Central memory CD8-positive, alpha-beta T cell (primary cell): ENCODE results near the gene ZC3H7B.

ENCODE experiments used
- ATAC-seq: fragments of 150-1000 bp; cut with Tn5 transposase; replicated peaks from 2 replicates; pipeline ENCODE4 v1.10.0; 2022; ENCODE audit warnings: mild to moderate bottlenecking, moderate FRiP score, moderate number of reproducible peaks; ENCODE audit not compliant: poor library complexity, severe bottlenecking; ENCODE audit errors: extremely low read depth
- DNase-seq, 2 donors: peaks; one replicate each; pipeline ENCODE4 v3.0.0; 2021; ENCODE audit warnings: low spot score in 2 of 2
- H3K27ac Mint-ChIP-seq: one replicate; pipeline ENCODE4 v1.8.0; 2022; ENCODE audit warnings: low read depth, mild to moderate bottlenecking, moderate library complexity, mixed read lengths
- H3K27me3 Mint-ChIP-seq: one replicate; pipeline ENCODE4 v1.8.0; 2022; ENCODE audit warnings: mixed read lengths
- H3K36me3 Mint-ChIP-seq: one replicate; pipeline ENCODE4 v1.8.0; 2022; ENCODE audit warnings: mild to moderate bottlenecking, moderate library complexity, mixed read lengths; ENCODE audit not compliant: insufficient read depth
- H3K4me1 Mint-ChIP-seq: one replicate; pipeline ENCODE4 v1.8.0; 2022; ENCODE audit warnings: mixed read lengths
- H3K4me3 Mint-ChIP-seq: one replicate; pipeline ENCODE4 v1.8.0; 2022; ENCODE audit warnings: mild to moderate bottlenecking, moderate library complexity, mixed read lengths
- H3K9me3 Mint-ChIP-seq: one replicate; pipeline ENCODE4 v1.8.0; 2022; ENCODE audit warnings: mixed read lengths

ZC3H7B gene

GRCh38 chr22:41354979-41355378, 53.7 kb downstream of the ZC3H7B start:
- H3K27me3 Mint-ChIP-seq, result no peaks in the 10 kb centered on the region
- DNase-seq (no peak), ATAC-seq (no peak)
- H3K9me3 Mint-ChIP-seq, result no peaks in the 10 kb centered on the region
- H3K36me3 Mint-ChIP-seq, result peaks cover 35% of the 10 kb centered on the region
- no peak overlapping the region for H3K4me3 Mint-ChIP-seq
- H3K4me1 Mint-ChIP-seq, result peaks cover 3% of the 10 kb centered on the region
- H3K27ac Mint-ChIP-seq, result no peak overlapping the region

GRCh38 chr22:41355895-41356294, 54.6 kb downstream of the ZC3H7B start:
- H3K4me3 Mint-ChIP-seq, result no peak overlapping the region
- ATAC-seq (no peak), DNase-seq (no peak)
- H3K36me3 Mint-ChIP-seq, result peaks cover 34% of the 10 kb centered on the region
- no peak overlapping the region for H3K27ac Mint-ChIP-seq
- H3K9me3 Mint-ChIP-seq, result no peaks in the 10 kb centered on the region
- no peaks in the 10 kb centered on the region for H3K27me3 Mint-ChIP-seq
- no peaks in the 10 kb centered on the region for H3K4me1 Mint-ChIP-seq

- Mint-ChIP-seq H3K27me3 (no peaks in the 10 kb centered on the region), H3K36me3 (peaks cover 28% of the 10 kb centered on the region), H3K27ac (no peak overlapping the region), H3K4me1 (no peaks in the 10 kb centered on the region), H3K4me3 (no peak overlapping the region), H3K9me3 (no peaks in the 10 kb centered on the region)
- ATAC-seq (no peak), DNase-seq (no peak)
Observed at GRCh38 chr22:41356430-41357028, 55.2 kb downstream of the ZC3H7B start.

- Mint-ChIP-seq H3K9me3 (no peaks in the 10 kb centered on the region), H3K36me3 (peaks cover 25% of the 10 kb centered on the region), H3K4me1 (no peaks in the 10 kb centered on the region), H3K27me3 (no peaks in the 10 kb centered on the region), H3K27ac (no peak overlapping the region), H3K4me3 (no peak overlapping the region)
- no peak for DNase-seq
- ATAC-seq, result no peak
Observed at GRCh38 chr22:41357191-41357590, 55.9 kb downstream of the ZC3H7B start.

- Mint-ChIP-seq H3K4me3 (no peak overlapping the region), H3K4me1 (no peaks in the 10 kb centered on the region), H3K36me3 (peaks cover 11% of the 10 kb centered on the region), H3K27ac (no peak overlapping the region), H3K9me3 (no peaks in the 10 kb centered on the region), H3K27me3 (no peaks in the 10 kb centered on the region)
- DNase-seq, result no peak
- no peak for ATAC-seq
Observed at GRCh38 chr22:41358927-41359326, 57.6 kb downstream of the ZC3H7B start.

GRCh38 chr22:41359376-41359775, 58.1 kb downstream of the ZC3H7B start:
- no peak for DNase-seq
- no peak overlapping the region for H3K27ac Mint-ChIP-seq
- H3K4me1 Mint-ChIP-seq, result no peaks in the 10 kb centered on the region
- no peak for ATAC-seq
- H3K27me3 Mint-ChIP-seq, result no peaks in the 10 kb centered on the region
- no peak overlapping the region for H3K4me3 Mint-ChIP-seq
- no peaks in the 10 kb centered on the region for H3K9me3 Mint-ChIP-seq
- H3K36me3 Mint-ChIP-seq, result peaks cover 7% of the 10 kb centered on the region

- no peak for DNase-seq
- no peaks in the 10 kb centered on the region for H3K4me1 Mint-ChIP-seq
- H3K9me3 Mint-ChIP-seq, result no peaks in the 10 kb centered on the region
- no peaks in the 10 kb centered on the region for H3K27me3 Mint-ChIP-seq
- peaks cover 6% of the 10 kb centered on the region for H3K36me3 Mint-ChIP-seq
- H3K4me3 Mint-ChIP-seq, result no peak overlapping the region
- no peak overlapping the region for H3K27ac Mint-ChIP-seq
- no peak for ATAC-seq
Observed at GRCh38 chr22:41360126-41360525, 58.8 kb downstream of the ZC3H7B start.

GRCh38 chr22:41361716-41362310, 60.5 kb downstream of the ZC3H7B start:
- Mint-ChIP-seq H3K4me1 (no peaks in the 10 kb centered on the region), H3K27me3 (no peaks in the 10 kb centered on the region), H3K4me3 (no peak overlapping the region), H3K27ac (no peak overlapping the region), H3K9me3 (no peaks in the 10 kb centered on the region), H3K36me3 (peaks cover 2% of the 10 kb centered on the region)
- ATAC-seq (no peak), DNase-seq (no peak)

GRCh38 chr22:41362615-41363014, 61.3 kb downstream of the ZC3H7B start:
- Mint-ChIP-seq H3K9me3 (no peaks in the 10 kb centered on the region), H3K27me3 (no peaks in the 10 kb centered on the region), H3K36me3 (no peaks in the 10 kb centered on the region), H3K4me1 (no peaks in the 10 kb centered on the region), H3K4me3 (no peak overlapping the region), H3K27ac (no peak overlapping the region)
- DNase-seq, result no peak
- ATAC-seq, result no peak

- ATAC-seq, result no peak
- no peak overlapping the region for H3K4me3 Mint-ChIP-seq
- no peaks in the 10 kb centered on the region for H3K9me3 Mint-ChIP-seq
- H3K4me1 Mint-ChIP-seq, result no peaks in the 10 kb centered on the region
- no peaks in the 10 kb centered on the region for H3K36me3 Mint-ChIP-seq
- no peaks in the 10 kb centered on the region for H3K27me3 Mint-ChIP-seq
- no peak overlapping the region for H3K27ac Mint-ChIP-seq
- no peak for DNase-seq
Observed at GRCh38 chr22:41364233-41364632, 62.9 kb downstream of the ZC3H7B start.

DNA sequence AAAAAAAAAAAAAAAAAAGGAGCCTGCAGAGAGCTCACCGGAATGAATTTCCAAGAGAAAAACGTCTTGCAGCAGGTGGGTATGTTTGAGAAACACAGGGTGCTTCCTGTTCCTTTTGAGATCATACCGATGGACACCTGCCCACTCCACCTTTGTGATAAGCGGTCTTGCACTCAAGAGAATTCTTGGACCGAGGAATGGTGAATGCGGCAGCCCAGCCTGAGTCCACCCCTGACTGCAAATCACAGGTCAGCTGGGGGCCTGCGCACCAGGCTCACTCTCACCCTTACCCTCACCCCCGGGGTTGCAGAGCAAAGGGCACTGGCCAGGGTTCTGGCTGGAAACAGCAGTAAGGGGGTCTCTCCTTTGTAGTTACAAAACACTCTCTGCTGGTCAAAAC, 63.6 kb downstream of the ZC3H7B start:
- Mint-ChIP-seq H3K27me3 (no peaks in the 10 kb centered on the region), H3K27ac (no peak overlapping the region), H3K36me3 (no peaks in the 10 kb centered on the region), H3K4me3 (no peak overlapping the region), H3K9me3 (no peaks in the 10 kb centered on the region), H3K4me1 (no peaks in the 10 kb centered on the region)
- DNase-seq, result no peak
- no peak for ATAC-seq

DNA sequence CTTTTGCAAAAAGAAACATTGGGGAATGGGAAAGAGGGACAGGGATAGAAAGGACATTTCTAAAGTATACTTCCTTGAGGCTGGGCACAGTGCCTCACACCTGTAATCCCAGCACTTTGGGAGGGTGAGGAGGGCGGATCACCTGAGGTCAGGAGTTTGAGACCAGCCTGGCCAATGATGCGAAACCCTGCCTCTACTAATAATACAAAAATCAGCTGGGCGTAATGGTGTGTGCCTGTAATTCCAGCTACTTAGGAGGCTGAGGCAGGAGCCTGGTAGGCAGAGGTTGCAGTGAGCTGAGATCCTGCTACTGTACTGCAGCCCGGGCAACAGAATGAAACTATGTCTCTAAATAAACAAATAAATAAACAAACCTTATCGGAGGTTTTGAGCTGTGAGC, 64.1 kb downstream of the ZC3H7B start:
- no peaks in the 10 kb centered on the region for H3K36me3 Mint-ChIP-seq
- ATAC-seq (no peak), DNase-seq (no peak)
- no peaks in the 10 kb centered on the region for H3K27me3 Mint-ChIP-seq
- no peak overlapping the region for H3K4me3 Mint-ChIP-seq
- H3K9me3 Mint-ChIP-seq, result no peaks in the 10 kb centered on the region
- no peaks in the 10 kb centered on the region for H3K4me1 Mint-ChIP-seq
- H3K27ac Mint-ChIP-seq, result no peak overlapping the region

GRCh38 chr22:41366323-41367029, 65.2 kb downstream of the ZC3H7B start:
- no peak for ATAC-seq
- no peak overlapping the region for H3K4me3 Mint-ChIP-seq

More at GRCh38 chr22:41366323-41367029, 65.2 kb downstream of the ZC3H7B start:
- no peak for DNase-seq
- H3K4me1 Mint-ChIP-seq, result no peaks in the 10 kb centered on the region
- H3K36me3 Mint-ChIP-seq, result no peaks in the 10 kb centered on the region
- H3K9me3 Mint-ChIP-seq, result no peaks in the 10 kb centered on the region
- H3K27me3 Mint-ChIP-seq, result no peaks in the 10 kb centered on the region
- H3K27ac Mint-ChIP-seq, result no peak overlapping the region
